Measurements from ENCODE around the gene CLSTN2.

Gene CLSTN2

GRCh38 chr3:140243575-140243974 lies 308.6 kb downstream of the CLSTN2 start:
- no peak for TF ChIP-seq CTCF (IDR thresholded peaks at IDR 0.05; ENCODE audit: low read depth, low read length, missing control alignments)
- no peak for DNase-seq (ENCODE audit: extremely low read depth, low read depth)
- H3K4me3 ChIP-seq (replicated peaks; ENCODE audit: low read depth, low read length) = no peak overlapping the region

- no peak for DNase-seq (ENCODE audit: extremely low read depth, low read depth)
- no peak for TF ChIP-seq CTCF (IDR thresholded peaks at IDR 0.05; ENCODE audit: low read depth, low read length, missing control alignments)
- no peak overlapping the region for H3K4me3 ChIP-seq (replicated peaks; ENCODE audit: low read depth, low read length)
These were observed 309.9 kb downstream of the CLSTN2 start for GRCh38 chr3:140244893-140245292.

GRCh38 chr3:140246578-140246977 lies 311.6 kb downstream of the CLSTN2 start:
- no peak overlapping the region for H3K4me3 ChIP-seq (replicated peaks; ENCODE audit: low read depth, low read length)
- no peak for DNase-seq (ENCODE audit: extremely low read depth, low read depth)
- TF ChIP-seq CTCF (IDR thresholded peaks at IDR 0.05; ENCODE audit: low read depth, low read length, missing control alignments) = no peak

- DNase-seq (ENCODE audit: extremely low read depth, low read depth) = no peak
- no peak overlapping the region for H3K4me3 ChIP-seq (replicated peaks; ENCODE audit: low read depth, low read length)
- no peak for TF ChIP-seq CTCF (IDR thresholded peaks at IDR 0.05; ENCODE audit: low read depth, low read length, missing control alignments)
These were observed 312.8 kb downstream of the CLSTN2 start for GRCh38 chr3:140247775-140248174.

GRCh38 chr3:140249188-140249587 lies 314.2 kb downstream of the CLSTN2 start:
- DNase-seq (ENCODE audit: extremely low read depth, low read depth) = no peak
- TF ChIP-seq CTCF (IDR thresholded peaks at IDR 0.05; ENCODE audit: low read depth, low read length, missing control alignments) = no peak
- H3K4me3 ChIP-seq (replicated peaks; ENCODE audit: low read depth, low read length) = no peak overlapping the region

GRCh38 chr3:140250010-140250855 lies 315.2 kb downstream of the CLSTN2 start:
- no peak overlapping the region for H3K4me3 ChIP-seq (replicated peaks; ENCODE audit: low read depth, low read length)
- no peak for DNase-seq (ENCODE audit: extremely low read depth, low read depth)
- no peak for TF ChIP-seq CTCF (IDR thresholded peaks at IDR 0.05; ENCODE audit: low read depth, low read length, missing control alignments)

Measured in HFF-Myc (cell line).